OCI-LY7 (cell line): ENCODE measurements around the gene TMEM167A.

Source experiments
- CTCF ChIP-seq: fragments of 200-600 bp; sonication (generic); conservative IDR thresholded peaks from 2 replicates; pipeline ENCODE4 v1.5.1; 2014; ENCODE audit warnings: mild to moderate bottlenecking, antibody characterized with exemption, low read length, moderate library complexity, mixed read lengths
- EZH2phosphoT487 ChIP-seq: fragments of 200-600 bp; sonication (generic); IDR thresholded peaks from 2 replicates; pipeline ENCODE4 v1.6.1; 2018; ENCODE audit warnings: low read depth, borderline replicate concordance, mild to moderate bottlenecking, mixed run types, antibody characterized with exemption, low read length, moderate library complexity, mixed read lengths

- TF ChIP-seq CTCF: no peak
- no peak for TF ChIP-seq EZH2phosphoT487
Observed at GRCh38 chr5:83048811-83049210, 28.4 kb downstream of the TMEM167A start.
